Measurements from ENCODE around the gene HMG20B. TPM values are rescaled to one million over a fixed set of nuclear protein-coding genes. Genes with fewer than 3 reads are reported as not detected.

The HMG20B gene
- total RNA-seq, 3 donors from 2014 or later: 79.9 to 81.9 (median 81.4) TPM

DNA sequence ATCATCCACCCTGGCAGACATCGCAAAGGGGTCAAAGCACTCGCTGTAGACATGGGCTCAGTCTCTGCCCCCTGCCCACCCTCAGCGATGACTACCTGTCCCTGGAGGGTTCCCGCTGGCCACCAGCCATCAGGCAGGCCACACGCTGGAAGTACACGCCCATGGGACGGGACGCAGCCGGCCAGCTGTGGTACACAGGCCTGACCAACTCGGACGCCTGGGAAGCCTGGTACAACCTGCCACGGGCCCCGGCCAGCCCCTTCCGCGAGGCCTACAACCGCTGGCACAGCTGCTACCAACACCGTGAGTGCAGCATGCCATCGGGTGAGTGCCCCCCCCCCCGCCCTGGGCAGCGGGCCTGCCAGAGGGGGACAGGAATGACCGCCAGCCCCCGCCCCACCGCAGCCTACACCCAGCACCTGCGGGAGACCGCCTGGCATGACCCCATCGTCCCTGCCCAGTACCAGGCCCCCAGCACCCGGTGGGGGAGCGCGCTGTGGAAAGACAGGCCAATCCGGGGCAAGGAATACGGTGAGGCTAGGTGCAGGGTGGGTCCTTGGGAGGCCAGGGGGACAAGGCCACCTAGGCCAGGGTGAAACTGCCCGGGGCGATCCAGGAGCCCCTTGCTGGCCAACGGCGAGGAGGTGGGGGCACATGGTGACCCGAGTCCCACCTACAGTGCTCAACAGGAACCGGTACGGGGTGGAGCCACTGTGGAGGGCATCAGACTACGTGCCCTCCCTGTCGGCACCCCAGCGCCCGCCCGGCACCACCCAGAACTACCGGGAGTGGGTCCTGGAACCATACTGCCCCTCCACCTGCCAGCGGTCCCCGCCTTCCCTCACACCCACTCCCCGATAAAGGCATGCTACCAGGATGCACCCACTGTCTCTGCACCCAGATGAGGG, 29.3 kb upstream of the HMG20B start:
- intact Hi-C loops (cut with DNase I, micrococcal nuclease): loop anchor here in 1 of 2 donors (10.0 kb wide), 1 partner anchor 71 kb away; no protein-coding TSS in a partner anchor
- Histone ChIP-seq H3K4me1 (ENCODE audit: low read depth) (no peaks in the 10 kb centered on the region), H3K36me3 (ENCODE audit: low read depth) (no peaks in the 10 kb centered on the region), H3K9me3 (no peaks in the 10 kb centered on the region), H3K4me3 (no peak overlapping the region)
- ATAC-seq (no peak), DNase-seq (peak in 1 of 3 donors; percentile 53)
- TF ChIP-seq, protein P1, sequence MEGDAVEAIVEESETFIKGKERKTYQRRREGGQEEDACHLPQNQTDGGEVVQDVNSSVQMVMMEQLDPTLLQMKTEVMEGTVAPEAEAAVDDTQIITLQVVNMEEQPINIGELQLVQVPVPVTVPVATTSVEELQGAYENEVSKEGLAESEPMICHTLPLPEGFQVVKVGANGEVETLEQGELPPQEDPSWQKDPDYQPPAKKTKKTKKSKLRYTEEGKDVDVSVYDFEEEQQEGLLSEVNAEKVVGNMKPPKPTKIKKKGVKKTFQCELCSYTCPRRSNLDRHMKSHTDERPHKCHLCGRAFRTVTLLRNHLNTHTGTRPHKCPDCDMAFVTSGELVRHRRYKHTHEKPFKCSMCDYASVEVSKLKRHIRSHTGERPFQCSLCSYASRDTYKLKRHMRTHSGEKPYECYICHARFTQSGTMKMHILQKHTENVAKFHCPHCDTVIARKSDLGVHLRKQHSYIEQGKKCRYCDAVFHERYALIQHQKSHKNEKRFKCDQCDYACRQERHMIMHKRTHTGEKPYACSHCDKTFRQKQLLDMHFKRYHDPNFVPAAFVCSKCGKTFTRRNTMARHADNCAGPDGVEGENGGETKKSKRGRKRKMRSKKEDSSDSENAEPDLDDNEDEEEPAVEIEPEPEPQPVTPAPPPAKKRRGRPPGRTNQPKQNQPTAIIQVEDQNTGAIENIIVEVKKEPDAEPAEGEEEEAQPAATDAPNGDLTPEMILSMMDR (IDR thresholded peaks at IDR 0.05): no peak

DNA sequence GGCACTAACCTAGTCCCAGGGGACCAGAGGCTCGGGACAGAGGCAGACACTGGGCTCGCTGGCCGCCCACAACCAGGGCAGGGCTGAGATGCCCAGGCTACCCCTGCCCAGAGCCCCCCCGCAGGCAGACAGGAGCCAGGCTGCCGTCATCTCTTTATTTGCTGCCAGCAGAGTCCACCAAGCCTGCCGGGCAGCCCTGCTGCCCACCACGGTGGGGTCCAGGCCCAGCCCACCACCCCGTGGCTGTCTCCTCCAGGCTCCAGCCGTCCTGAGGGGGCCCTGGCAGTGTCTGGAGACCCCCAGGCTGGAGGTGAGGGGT, 28.7 kb upstream of the HMG20B start:
- TF ChIP-seq, protein P1 (IDR thresholded peaks at IDR 0.05): no peak
- Histone ChIP-seq H3K4me1 (ENCODE audit: low read depth) (no peaks in the 10 kb centered on the region), H3K9me3 (no peaks in the 10 kb centered on the region), H3K4me3 (no peak overlapping the region), H3K36me3 (ENCODE audit: low read depth) (no peaks in the 10 kb centered on the region)
- intact Hi-C loops (cut with DNase I, micrococcal nuclease): loop anchor here in 1 of 2 donors (10.0 kb wide), 1 partner anchor 71 kb away; no protein-coding TSS in a partner anchor
- no peak for ATAC-seq
- DNase-seq: no peak

DNA sequence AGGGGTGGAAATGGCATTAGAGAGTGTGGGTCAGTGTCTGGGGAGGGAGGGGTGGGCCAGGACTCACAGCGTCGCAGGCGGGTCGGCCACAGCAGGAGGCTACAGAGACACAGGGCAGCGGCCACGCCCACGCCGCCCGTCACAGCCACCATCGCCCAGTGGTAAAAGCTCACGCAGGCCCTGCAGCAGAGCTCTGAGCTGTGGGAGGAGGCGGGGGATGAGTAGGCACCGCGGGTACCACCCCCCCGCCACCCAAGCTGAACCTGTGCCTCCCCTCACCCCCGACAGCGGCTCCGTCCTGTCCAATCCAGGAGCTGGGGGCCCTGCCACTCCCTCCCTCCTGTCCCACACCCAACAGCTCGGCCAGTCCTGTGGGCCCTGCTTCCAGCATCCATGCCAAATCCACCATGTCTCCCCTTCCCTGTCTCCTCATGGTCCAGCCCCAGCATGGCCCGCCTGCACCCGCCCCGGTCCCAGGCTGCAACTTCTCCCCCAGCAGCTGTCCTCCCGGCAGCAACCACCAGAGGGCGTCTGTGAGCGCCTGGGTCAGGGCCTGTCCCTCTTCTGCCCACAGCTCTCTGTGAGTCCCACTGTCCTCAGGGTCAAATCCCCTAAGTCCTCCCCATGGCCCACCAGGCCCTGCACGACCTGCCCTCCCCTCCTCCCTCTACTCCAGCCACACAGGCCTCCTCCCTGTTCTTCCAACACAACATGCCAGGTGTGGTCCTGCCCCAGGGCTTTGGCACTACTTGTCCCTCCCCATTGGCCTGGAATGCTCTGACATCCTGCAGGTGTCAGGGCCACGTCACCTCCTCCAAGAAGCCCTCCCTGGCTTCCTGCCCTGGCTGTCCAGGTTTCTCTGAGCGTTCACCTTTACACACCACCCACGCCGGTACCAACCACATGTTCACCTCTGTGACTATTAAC, 27.7 kb upstream of the HMG20B start:
- DNase-seq (peak; percentile 75 to 91 (median 84)), ATAC-seq (peak; percentile 88)
- no peaks in the 10 kb centered on the region for H3K36me3 ChIP-seq (ENCODE audit: low read depth)
- H3K4me3 ChIP-seq: no peak overlapping the region
- TF ChIP-seq, protein P1 (IDR thresholded peaks at IDR 0.05): peak; percentile 94
- intact Hi-C loops (cut with DNase I, micrococcal nuclease): loop anchor here in 1 of 2 donors (10.0 kb wide), 1 partner anchor 70 kb away; no protein-coding TSS in a partner anchor
- H3K4me1 ChIP-seq (ENCODE audit: low read depth): no peaks in the 10 kb centered on the region
- H3K9me3 ChIP-seq: no peaks in the 10 kb centered on the region

DNA sequence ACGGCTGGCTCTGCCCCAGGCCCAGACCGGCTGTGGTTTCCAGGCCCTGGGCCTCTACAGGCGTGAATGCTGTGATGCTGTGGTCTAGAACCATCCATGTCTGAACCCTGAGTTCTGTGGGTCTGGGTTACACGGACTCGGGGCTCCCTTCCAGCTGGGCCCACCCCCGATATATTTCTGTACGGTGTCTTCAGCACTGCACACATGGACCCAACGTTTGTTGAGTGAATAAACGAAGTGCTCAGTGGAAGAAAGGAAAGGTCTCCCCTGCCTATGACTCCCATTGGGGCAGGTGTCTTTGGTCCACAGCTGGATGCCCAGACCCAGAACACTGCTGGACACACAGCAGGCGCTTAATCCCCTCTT, 27.1 kb upstream of the HMG20B start:
- no peak for ATAC-seq
- Histone ChIP-seq H3K36me3 (ENCODE audit: low read depth) (no peaks in the 10 kb centered on the region), H3K4me1 (ENCODE audit: low read depth) (no peaks in the 10 kb centered on the region), H3K4me3 (no peak overlapping the region), H3K9me3 (no peaks in the 10 kb centered on the region)
- TF ChIP-seq, protein P1 (IDR thresholded peaks at IDR 0.05): no peak
- DNase-seq: no peak
- intact Hi-C loops (cut with DNase I, micrococcal nuclease): loop anchor here in 1 of 2 donors (10.0 kb wide), 1 partner anchor 69 kb away; no protein-coding TSS in a partner anchor

DNA sequence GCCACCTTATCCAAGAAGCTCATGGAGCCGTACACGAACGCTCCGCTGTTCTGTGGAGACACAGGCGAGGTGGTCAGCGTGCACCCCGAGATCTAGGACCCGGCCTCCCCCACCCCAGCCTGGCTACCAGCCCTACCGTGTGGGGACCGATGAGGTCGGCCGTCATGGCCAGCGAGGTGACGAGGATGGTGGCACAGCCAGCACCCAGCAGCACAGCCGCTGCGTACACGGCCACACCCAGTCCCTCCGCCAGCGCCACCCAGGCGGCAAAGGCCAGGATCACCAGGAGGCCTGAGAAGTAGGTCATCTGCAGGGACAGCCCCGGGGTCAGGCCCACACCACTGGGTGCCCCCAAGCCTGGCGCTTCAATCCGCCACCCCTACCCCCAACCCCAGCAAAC, 26.6 kb upstream of the HMG20B start:
- ATAC-seq (no peak), DNase-seq (no peak)
- Histone ChIP-seq H3K4me3 (no peak overlapping the region), H3K9me3 (no peaks in the 10 kb centered on the region), H3K4me1 (ENCODE audit: low read depth) (no peaks in the 10 kb centered on the region), H3K36me3 (ENCODE audit: low read depth) (no peaks in the 10 kb centered on the region)
- TF ChIP-seq, protein P1 (IDR thresholded peaks at IDR 0.05): no peak
- intact Hi-C loops (cut with DNase I, micrococcal nuclease): loop anchor here in 1 of 2 donors (10.0 kb wide), 1 partner anchor 69 kb away; no protein-coding TSS in a partner anchor
